Heart left ventricle (tissue), 16 donors: Measurements from ENCODE around the gene ERBB4. TPM values are rescaled to one million over a fixed set of nuclear protein-coding genes. Genes with fewer than 3 reads are reported as not detected.

Experiments used
- ATAC-seq, 4 donors: fragments of 200-7000 bp; cut with Tn5 transposase; one replicate each; pipeline ENCODE4 v1.9.1; 2020 to 2022; ENCODE audit warnings: moderate library complexity in 4 of 4, mild to moderate bottlenecking in 3 of 4, moderate number of reproducible peaks in 1 of 4
- DNase-seq, 5 donors: peaks; one replicate each; pipeline ENCODE4 v3.0.0-alpha.2; 2020
- H3K27ac ChIP-seq, 12 donors: fragments of 200-600 bp; sonication (generic) in 4 of 12; one replicate each; pipeline versions ENCODE4 v1.5.0 to v1.8.0; 2016 to 2022; ENCODE audit warnings: mild to moderate bottlenecking in 2 of 12
- H3K27me3 ChIP-seq, 9 donors: fragments of 200-600 bp; sonication (generic) in 2 of 9; one replicate each; pipeline versions ENCODE4 v1.5.1 to v1.8.0; 2016 to 2022; ENCODE audit warnings: mild to moderate bottlenecking in 3 of 9
- H3K36me3 ChIP-seq, 9 donors: fragments of 200-600 bp; sonication (generic) in 2 of 9; one replicate each; pipeline versions ENCODE4 v1.5.0 to v1.8.0; 2018 to 2022; ENCODE audit warnings: mild to moderate bottlenecking in 2 of 9
- H3K4me1 ChIP-seq, 12 donors: fragments of 200-600 bp; sonication (generic) in 4 of 12; one replicate each; pipeline versions ENCODE4 v1.5.0 to v1.8.0; 2016 to 2022; ENCODE audit warnings: mild to moderate bottlenecking in 3 of 12
- H3K4me3 ChIP-seq, 12 donors: fragments of 200-600 bp; sonication (generic) in 4 of 12; one replicate each; pipeline versions ENCODE4 v1.5.0 to v1.8.0; 2017 to 2022; ENCODE audit warnings: mild to moderate bottlenecking in 9 of 12, moderate library complexity in 4 of 12
- H3K9me3 ChIP-seq, 12 donors: fragments of 200-600 bp; sonication (generic) in 4 of 12; one replicate each; pipeline versions ENCODE4 v1.5.0 to v1.8.0; 2016 to 2022; ENCODE audit warnings: mild to moderate bottlenecking in 1 of 12
- CTCF ChIP-seq, 12 donors: fragments of 200-600 bp; sonication (generic) in 4 of 12; IDR thresholded peaks; one replicate each; pipeline versions ENCODE4 v1.5.0 to v1.8.0; 2018 to 2022; ENCODE audit warnings: antibody characterized with exemption in 12 of 12, mild to moderate bottlenecking in 5 of 12
- POLR2A ChIP-seq, 2 donors: fragments of 450-650 bp; IDR thresholded peaks; one replicate each; pipeline ENCODE4 v1.6.1; 2017; ENCODE audit warnings: antibody characterized with exemption in 2 of 2, mild to moderate bottlenecking in 2 of 2, moderate library complexity in 2 of 2
- WGBS, 4 donors: extraction: QIAGEN DNeasy Blood & Tissue Kit in 2 of 4; methylation state at CpG; one replicate each; pipeline versions ENCODE4 v1.1.5 to v1.1.7; 2013 to 2018; 5-methylcytosine and 5-hydroxymethylcytosine counted together
- intact Hi-C, 10 donors: fragments of 100-400 bp; cut with DNase I; formaldehyde crosslinking; loops; one replicate each; pipeline versions ENCODE4 v1.11.1 to v1.14.2; 2022
- polyA plus RNA-seq, 2 donors: library from polyadenylated mRNA; stranded (reverse); fragments of 200-250 nt; gene quantifications; one replicate each; pipeline ENCODE4 v1.2.3, GENCODE V29; 2013
- total RNA-seq, 9 donors: library from RNA; depleted of rRNA in 2 of 9; stranded (reverse); fragments of >200 nt in 2 of 9; fragmentation: NEBNext Ultra II Directional in 3 of 9; extraction: Animal tissue kit (Norgen Biotek cat#: 25700) in 3 of 9; gene quantifications; one replicate each; pipeline versions ENCODE4 v1.1.0 to v1.2.4, GENCODE V29; 2016 to 2023
- donor health status: ischemic (EF 13 %, LVEDD 7.1; RV severe dilation, severe dysfunction).
- donor health status: healthy with polysubstance abuse.
- donor health status: DM: no; HTN: yes; CAD: no.
- donor health status: DM: no; HTN: no; CAD: no.
- donor health status: ischemic (EF 25% LVEDD 6.9; RV normal size, moderate dysfunction).
- donor health status: ischemic (EF 25% LVEDD 5.7; RV mildly dilated, moderate dysfunction).
- donor health status: healthy.
- donor health status: DM: yes; HTN: yes; CAD: no.
- donor health status: ischemic (EF 35%, LVEDD 5.7; RV mildly dilated, moderate dysfunction).
- donor health status: nonischemic (EF 11% LVEDD 7.7; RV severe dilation, severe dysfunction).
- donor health status: DM: yes; HTN: yes; CAD: no.
- donor health status: PGD.
- donor health status: ischemic (EF 29% LVEDD 5.4; RV normal size, mild dysfunction).
- donor health status: nonischemic (EF 23%, LVEDD 6.1; RV moderate dilation, normal function).

The ERBB4 gene
- total and polyA plus RNA-seq, 11 donors: 1.3 to 29.5 (median 11.7) TPM

GRCh38 chr2:212227755-212228154 is 310.8 kb downstream of the ERBB4 start:
- WGBS, 4 donors: 16 to 28% (median 25%) methylated on average over 4 of the region's 4 CpGs

GRCh38 chr2:212226114-212226513 is 312.5 kb downstream of the ERBB4 start:
- Histone ChIP-seq H3K27me3 (no peaks in the 10 kb centered on the region), H3K9me3 (no peaks in the 10 kb centered on the region), H3K4me3 (no peak overlapping the region), H3K4me1 (peaks cover 0 to 3% (median 0%) of the 10 kb centered on the region in 12 donors), H3K36me3 (no peaks in the 10 kb centered on the region), H3K27ac (no peak overlapping the region)
- WGBS, 4 donors: 84 to 100% (median 90%) methylated on average over 1 of the region's 1 CpG
- DNase-seq (no peak), ATAC-seq (no peak)
- intact Hi-C loops: no loop called here
- TF ChIP-seq POLR2A (IDR thresholded peaks at IDR 0.05) (no peak), CTCF (IDR thresholded peaks at IDR 0.05) (no peak)

More at GRCh38 chr2:212227755-212228154, 310.8 kb downstream of the ERBB4 start:
- H3K27me3 ChIP-seq: no peaks in the 10 kb centered on the region
- peak overlapping the region in 1 of 12 donors; percentile 19 for H3K4me3 ChIP-seq
- H3K9me3 ChIP-seq: no peaks in the 10 kb centered on the region
- peaks cover 0 to 3% (median 0%) of the 10 kb centered on the region in 12 donors for H3K4me1 ChIP-seq
- ATAC-seq (peak in 3 of 4 donors; percentile 56 to 58 (median 58)), DNase-seq (peak in 2 of 5 donors; percentile 16 to 28)
- intact Hi-C loops: no loop called here
- TF ChIP-seq CTCF (IDR thresholded peaks at IDR 0.05): no peak
- no peak for TF ChIP-seq POLR2A (IDR thresholded peaks at IDR 0.05)
- H3K36me3 ChIP-seq: no peaks in the 10 kb centered on the region
- H3K27ac ChIP-seq: no peak overlapping the region

- no peak for ATAC-seq
Observed at GRCh38 chr2:212223696-212224095, 314.9 kb downstream of the ERBB4 start.

GRCh38 chr2:212213191-212213590 is 325.4 kb downstream of the ERBB4 start:
- ATAC-seq: no peak
- Histone ChIP-seq H3K4me1 (no peaks in the 10 kb centered on the region), H3K27ac (no peak overlapping the region), H3K36me3 (no peaks in the 10 kb centered on the region), H3K4me3 (no peak overlapping the region), H3K9me3 (peaks cover 0 to 4% (median 0%) of the 10 kb centered on the region in 12 donors), H3K27me3 (no peaks in the 10 kb centered on the region)
- no peak for TF ChIP-seq POLR2A (IDR thresholded peaks at IDR 0.05)
- TF ChIP-seq CTCF (IDR thresholded peaks at IDR 0.05): no peak
- 46 to 61% (median 61%) methylated on average over 1 of the region's 1 CpG for WGBS, 4 donors
- intact Hi-C loops: no loop called here
- no peak for DNase-seq

More at GRCh38 chr2:212223696-212224095, 314.9 kb downstream of the ERBB4 start:
- Histone ChIP-seq H3K36me3 (no peaks in the 10 kb centered on the region), H3K27ac (no peak overlapping the region), H3K9me3 (no peaks in the 10 kb centered on the region), H3K4me1 (peaks cover 0 to 3% (median 0%) of the 10 kb centered on the region in 12 donors), H3K27me3 (no peaks in the 10 kb centered on the region), H3K4me3 (no peak overlapping the region)
- intact Hi-C loops: no loop called here
- TF ChIP-seq CTCF (IDR thresholded peaks at IDR 0.05) (no peak), POLR2A (IDR thresholded peaks at IDR 0.05) (no peak)
- 57 to 71% (median 60%) methylated on average over 2 of the region's 2 CpGs for WGBS, 4 donors
- DNase-seq: no peak
